NCI-H748 (cell line): ENCODE data around the gene POLR2J3.
"Not testable (repeated sequence)": the region's sequence is repeated elsewhere in the genome, so short reads cannot be mapped to it uniquely, and the experiment has no call there.

Experiments
- DNase-seq: peaks from one replicate; lab custom pipeline; 2025; ENCODE audit not compliant: unreplicated experiment; lab: John Stamatoyannopoulos, UW

The POLR2J3 gene

GRCh38 chr7:102583495-102583894 is 11.1 kb upstream of the POLR2J3 start:
- not testable (repeated sequence) for DNase-seq

- not testable (repeated sequence) for DNase-seq
These were observed 9.3 kb upstream of the POLR2J3 start for GRCh38 chr7:102581722-102582121.

- DNase-seq = not testable (repeated sequence)
These were observed 6.1 kb upstream of the POLR2J3 start for GRCh38 chr7:102578486-102578885.

- DNase-seq = not testable (repeated sequence)
These were observed 5.2 kb upstream of the POLR2J3 start for GRCh38 chr7:102577315-102578240.

GRCh38 chr7:102576363-102576762 is 4.0 kb upstream of the POLR2J3 start:
- not testable (repeated sequence) for DNase-seq

- DNase-seq = not testable (repeated sequence)
These were observed 2.2 kb upstream of the POLR2J3 start for GRCh38 chr7:102574607-102575006.

- not testable (repeated sequence) for DNase-seq
These were observed 3.8 kb downstream of the POLR2J3 start for GRCh38 chr7:102568620-102569019.

- not testable (repeated sequence) for DNase-seq
These were observed 21.5 kb downstream of the POLR2J3 start, which contains the start of gene SPDYE2 for GRCh38 chr7:102550808-102551422. Gene SPDYE2 (plus strand): TSS chr7:102551226. CDS start chr7:102553256, 2,030 bp downstream.

GRCh38 chr7:102546353-102546752 is 26.0 kb downstream of the POLR2J3 start:
- DNase-seq = not testable (repeated sequence)

- not testable (repeated sequence) for DNase-seq
These were observed 27.1 kb downstream of the POLR2J3 start for GRCh38 chr7:102545288-102545687.

- DNase-seq = not testable (repeated sequence)
These were observed 28.0 kb downstream of the POLR2J3 start for GRCh38 chr7:102544372-102544771.

GRCh38 chr7:102543596-102543995 is 28.8 kb downstream of the POLR2J3 start, which contains the start of gene UPK3BL2:
Gene UPK3BL2 (minus strand): TSS chr7:102543696. CDS start chr7:102543636, 60 bp downstream.
- DNase-seq = not testable (repeated sequence)

- not testable (repeated sequence) for DNase-seq
These were observed 29.6 kb downstream of the POLR2J3 start for GRCh38 chr7:102542771-102543170.

- DNase-seq = not testable (repeated sequence)
These were observed 30.3 kb downstream of the POLR2J3 start for GRCh38 chr7:102542083-102542482.

- DNase-seq = not testable (repeated sequence)
These were observed 31.8 kb downstream of the POLR2J3 start for GRCh38 chr7:102540604-102541003.

- DNase-seq = not testable (repeated sequence)
These were observed 37.2 kb downstream of the POLR2J3 start for GRCh38 chr7:102535062-102535615.

GRCh38 chr7:102532127-102532526 is 40.3 kb downstream of the POLR2J3 start:
- not testable (repeated sequence) for DNase-seq

GRCh38 chr7:102531583-102531982 is 40.8 kb downstream of the POLR2J3 start:
- DNase-seq = not testable (repeated sequence)

GRCh38 chr7:102527822-102528793 is 44.3 kb downstream of the POLR2J3 start:
- not testable (repeated sequence) for DNase-seq

GRCh38 chr7:102527182-102527581 is 45.2 kb downstream of the POLR2J3 start:
- DNase-seq = not testable (repeated sequence)
